Vagina (tissue), 2 donors: ENCODE data around the gene MAP2K7. TPM values are rescaled to one million over a fixed set of nuclear protein-coding genes. Genes with fewer than 3 reads are reported as not detected.

Experiments used
- DNase-seq, 2 donors: peaks; one replicate each; pipeline ENCODE4 v3.0.0-alpha.2; 2017; ENCODE audit errors: extremely low spot score in 2 of 2
- H3K27ac ChIP-seq: fragments of 200-600 bp; sonication (generic); one replicate; pipeline ENCODE4 v1.5.1; 2019
- H3K27me3 ChIP-seq: fragments of 200-600 bp; sonication (generic); one replicate; pipeline ENCODE4 v1.5.1; 2019
- H3K36me3 ChIP-seq, 2 donors: fragments of 200-600 bp; sonication (generic); one replicate each; pipeline ENCODE4 v1.5.1; 2017 to 2019
- H3K4me1 ChIP-seq: fragments of 200-600 bp; sonication (generic); one replicate; pipeline ENCODE4 v1.5.1; 2019
- H3K4me3 ChIP-seq, 2 donors: fragments of 200-600 bp; sonication (generic); 1 replicate in 1 of 2; 2 replicates in 1 of 2; pipeline ENCODE4 v1.5.1; 2016 to 2019
- H3K9me3 ChIP-seq: fragments of 200-600 bp; sonication (generic); one replicate; pipeline ENCODE4 v1.5.1; 2019
- POLR2A ChIP-seq, 2 donors: fragments of 450-650 bp; IDR thresholded peaks; one replicate each; pipeline ENCODE4 v1.6.1; 2017; ENCODE audit warnings: antibody characterized with exemption in 2 of 2, mild to moderate bottlenecking in 2 of 2, moderate library complexity in 2 of 2
- POLR2AphosphoS5 ChIP-seq, 2 donors: sonication (generic); formaldehyde crosslinking; IDR thresholded peaks; one replicate each; pipeline ENCODE4 v1.9.0; 2017; ENCODE audit warnings: antibody characterized with exemption in 2 of 2, mild to moderate bottlenecking in 2 of 2, low read depth in 1 of 2; ENCODE audit not compliant: insufficient read depth in 1 of 2
- intact Hi-C: fragments of 100-400 bp; cut with DNase I; formaldehyde crosslinking; loops from one replicate; pipeline ENCODE4 v1.15.1; 2023
- total RNA-seq: library from RNA; depleted of rRNA; stranded (reverse); fragments of >200 nt; gene quantifications from one replicate; pipeline ENCODE4 v1.2.3, GENCODE V29; 2016
- TF ChIP-seq, protein P1 (sequence below), 3 experiments: fragments of 450-650 bp in 2 of 3; fragments of 200-600 bp in 1 of 3; sonication (generic) in 1 of 3; IDR thresholded peaks; one replicate each; pipeline ENCODE4 v1.5.1; 2017 to 2019; ENCODE audit warnings: antibody characterized with exemption in 3 of 3, mild to moderate bottlenecking in 2 of 3, moderate library complexity in 2 of 3

MAP2K7 gene
- total RNA-seq, 1 donor from 2014 or later = 26.8 TPM

DNA sequence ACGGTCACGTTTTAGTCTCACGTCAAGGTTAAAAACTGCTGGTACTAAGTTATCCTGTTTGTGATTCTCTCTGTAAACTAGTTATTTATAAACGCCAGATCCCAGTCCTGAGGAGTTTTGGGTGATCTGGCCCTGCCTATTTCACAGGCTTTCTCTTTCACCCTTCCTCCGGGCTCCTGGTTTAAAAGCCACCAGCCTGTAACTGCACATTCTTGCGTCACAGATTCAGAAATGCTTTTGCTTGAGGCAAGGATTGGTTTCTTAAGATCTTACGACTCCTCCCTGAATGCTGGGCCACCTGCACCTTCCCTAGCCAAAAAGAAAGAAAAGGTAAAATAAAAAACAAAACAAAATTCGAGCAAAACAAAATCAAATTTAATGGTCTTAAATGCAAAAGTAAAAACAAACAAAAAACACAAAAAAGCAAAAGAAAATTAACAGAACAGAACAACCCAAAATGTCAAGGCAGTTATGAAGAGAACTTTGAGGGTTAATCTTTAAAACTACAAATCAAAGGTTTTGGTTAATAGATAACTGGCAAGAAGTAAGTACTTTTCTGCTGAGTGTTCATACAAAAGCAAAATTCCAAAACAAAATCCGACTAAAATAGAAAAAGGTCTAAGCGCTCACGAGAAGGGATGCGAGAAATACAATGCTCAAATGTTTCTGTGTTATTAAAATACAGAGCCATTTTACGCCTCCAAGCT is 58.4 kb downstream of the MAP2K7 start:
- intact Hi-C loops = no loop called here
- no peaks in the 10 kb centered on the region for H3K27me3 ChIP-seq
- H3K4me1 ChIP-seq = no peaks in the 10 kb centered on the region
- TF ChIP-seq POLR2A (IDR thresholded peaks at IDR 0.05) = no peak
- H3K36me3 ChIP-seq = peaks cover 0 to 41% of the 10 kb centered on the region in 2 donors
- H3K27ac ChIP-seq = no peak overlapping the region
- H3K9me3 ChIP-seq = no peaks in the 10 kb centered on the region
- no peak for DNase-seq
- no peak overlapping the region for H3K4me3 ChIP-seq

DNA sequence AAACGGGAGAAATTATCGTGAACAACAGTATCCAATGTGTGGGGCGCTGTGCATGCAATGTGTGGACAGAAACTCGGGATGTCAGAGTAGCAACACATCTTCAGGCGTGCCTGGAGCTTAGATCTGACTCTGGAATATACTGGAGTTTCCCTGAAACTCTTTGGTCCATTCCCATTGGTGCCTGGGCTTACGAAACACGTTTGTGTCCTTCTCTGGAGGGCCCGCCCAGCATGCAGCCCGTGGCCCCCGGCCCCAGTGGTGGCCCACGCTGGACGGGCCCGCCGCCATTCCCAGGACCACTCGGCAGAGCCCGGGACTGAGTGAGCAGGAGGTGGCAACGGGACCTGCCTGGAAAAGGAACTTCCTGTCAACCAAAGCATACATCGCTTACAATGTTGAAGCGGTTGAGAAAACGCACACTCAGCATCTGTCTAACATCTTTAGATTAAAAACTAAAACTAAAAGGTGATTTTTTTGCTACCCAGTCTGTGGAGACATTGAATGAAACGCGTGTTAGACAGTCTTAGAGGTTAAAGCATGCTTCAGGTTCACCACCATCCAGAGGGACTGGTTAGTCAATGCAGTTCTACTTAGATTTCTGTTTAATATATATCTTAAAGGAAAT is 59.1 kb downstream of the MAP2K7 start:
- Histone ChIP-seq H3K4me3 (no peak overlapping the region), H3K9me3 (no peaks in the 10 kb centered on the region), H3K27ac (no peak overlapping the region), H3K27me3 (no peaks in the 10 kb centered on the region), H3K4me1 (no peaks in the 10 kb centered on the region), H3K36me3 (peaks cover 0 to 47% of the 10 kb centered on the region in 2 donors)
- intact Hi-C loops = no loop called here
- TF ChIP-seq POLR2A (IDR thresholded peaks at IDR 0.05) = no peak
- TF ChIP-seq POLR2AphosphoS5 (IDR thresholded peaks at IDR 0.05; ENCODE audit: insufficient read depth in 1 of 2, low read depth in 1 of 2) = no peak
- TF ChIP-seq, protein P1, sequence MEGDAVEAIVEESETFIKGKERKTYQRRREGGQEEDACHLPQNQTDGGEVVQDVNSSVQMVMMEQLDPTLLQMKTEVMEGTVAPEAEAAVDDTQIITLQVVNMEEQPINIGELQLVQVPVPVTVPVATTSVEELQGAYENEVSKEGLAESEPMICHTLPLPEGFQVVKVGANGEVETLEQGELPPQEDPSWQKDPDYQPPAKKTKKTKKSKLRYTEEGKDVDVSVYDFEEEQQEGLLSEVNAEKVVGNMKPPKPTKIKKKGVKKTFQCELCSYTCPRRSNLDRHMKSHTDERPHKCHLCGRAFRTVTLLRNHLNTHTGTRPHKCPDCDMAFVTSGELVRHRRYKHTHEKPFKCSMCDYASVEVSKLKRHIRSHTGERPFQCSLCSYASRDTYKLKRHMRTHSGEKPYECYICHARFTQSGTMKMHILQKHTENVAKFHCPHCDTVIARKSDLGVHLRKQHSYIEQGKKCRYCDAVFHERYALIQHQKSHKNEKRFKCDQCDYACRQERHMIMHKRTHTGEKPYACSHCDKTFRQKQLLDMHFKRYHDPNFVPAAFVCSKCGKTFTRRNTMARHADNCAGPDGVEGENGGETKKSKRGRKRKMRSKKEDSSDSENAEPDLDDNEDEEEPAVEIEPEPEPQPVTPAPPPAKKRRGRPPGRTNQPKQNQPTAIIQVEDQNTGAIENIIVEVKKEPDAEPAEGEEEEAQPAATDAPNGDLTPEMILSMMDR (IDR thresholded peaks at IDR 0.05) = no peak
- DNase-seq = no peak

DNA sequence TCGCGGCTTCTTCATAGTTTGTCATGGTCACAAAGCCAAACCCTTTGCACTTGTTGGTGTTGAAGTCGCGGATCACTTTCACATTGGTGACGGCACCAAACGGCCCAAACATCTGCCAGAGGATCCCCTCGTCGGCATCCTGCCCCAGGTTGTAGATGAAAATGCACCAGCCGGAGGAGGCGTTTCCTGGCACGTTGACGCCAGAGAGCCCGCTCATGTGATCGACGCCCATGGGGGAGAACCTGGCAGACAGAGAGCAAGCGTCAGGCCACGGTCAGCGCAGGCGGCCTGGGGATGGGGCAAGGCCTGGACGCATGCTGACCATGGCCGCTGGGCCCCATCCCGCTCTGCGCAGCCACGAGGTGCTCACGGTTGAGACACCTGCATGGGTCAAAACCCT is 59.9 kb downstream of the MAP2K7 start:
- Histone ChIP-seq H3K4me1 (no peaks in the 10 kb centered on the region), H3K4me3 (no peak overlapping the region), H3K9me3 (no peaks in the 10 kb centered on the region), H3K27ac (no peak overlapping the region), H3K36me3 (peaks cover 0 to 51% of the 10 kb centered on the region in 2 donors), H3K27me3 (no peaks in the 10 kb centered on the region)
- no peak for TF ChIP-seq POLR2A (IDR thresholded peaks at IDR 0.05)
- TF ChIP-seq POLR2AphosphoS5 (IDR thresholded peaks at IDR 0.05; ENCODE audit: insufficient read depth in 1 of 2, low read depth in 1 of 2) = no peak
- TF ChIP-seq, protein P1 (IDR thresholded peaks at IDR 0.05) = no peak
- intact Hi-C loops = no loop called here
- no peak for DNase-seq

Other genes with a start within 250 kb of the MAP2K7 start
- gene RETN, start 234.8 kb upstream of the MAP2K7 start, total RNA-seq = not detected
- not detected for gene MCEMP1, start 226.8 kb upstream of the MAP2K7 start, total RNA-seq
- 87.2 TPM for gene TRAPPC5, start 223.0 kb upstream of the MAP2K7 start, total RNA-seq
- gene FCER2, start 201.7 kb upstream of the MAP2K7 start, total RNA-seq = not detected
- 0.98 TPM for gene CLEC4G, start 171.8 kb upstream of the MAP2K7 start, total RNA-seq
- 8.8 TPM for gene CD209, start 156.3 kb upstream of the MAP2K7 start, total RNA-seq
- gene CLEC4M, start 140.6 kb upstream of the MAP2K7 start, total RNA-seq = not detected
- 17.2 TPM for gene EVI5L, start 73.7 kb upstream of the MAP2K7 start, total RNA-seq
- not detected for gene PRR36, start 29.5 kb upstream of the MAP2K7 start, total RNA-seq
- gene LRRC8E, start 15.4 kb upstream of the MAP2K7 start, total RNA-seq = 6.6 TPM
- gene TGFBR3L, start 11.0 kb downstream of the MAP2K7 start, total RNA-seq = 1.5 TPM
- gene SNAPC2, start 16.5 kb downstream of the MAP2K7 start, total RNA-seq = 17.4 TPM
- gene CTXN1, start 22.3 kb downstream of the MAP2K7 start, total RNA-seq = 14.2 TPM
- gene TIMM44, start 39.8 kb downstream of the MAP2K7 start, total RNA-seq = 76.1 TPM
- 40.5 TPM for gene ELAVL1, start 101.8 kb downstream of the MAP2K7 start, total RNA-seq
- gene CCL25, start 148.9 kb downstream of the MAP2K7 start, total RNA-seq = not detected
- gene FBN3, start 245.7 kb downstream of the MAP2K7 start, total RNA-seq = not detected